Suprapubic skin (tissue), 4 donors: ENCODE data around the gene RBM47.

Source experiments
- EP300 ChIP-seq: sonication (generic); formaldehyde crosslinking; IDR thresholded peaks from one replicate; pipeline ENCODE4 v1.6.1; 2017; ENCODE audit warnings: antibody characterized with exemption
- POLR2AphosphoS5 ChIP-seq, 3 donors: sonication (generic); formaldehyde crosslinking; IDR thresholded peaks; one replicate each; pipeline ENCODE4 v1.6.1; 2017; ENCODE audit warnings: antibody characterized with exemption in 3 of 3
- TF ChIP-seq, protein P1 (sequence below), 2 donors: fragments of 200-600 bp in 1 of 2; fragments of 450-650 bp in 1 of 2; sonication (generic) in 1 of 2; IDR thresholded peaks; one replicate each; pipeline ENCODE4 v1.5.1; 2016 to 2019; ENCODE audit warnings: antibody characterized with exemption in 2 of 2, mild to moderate bottlenecking in 1 of 2, moderate library complexity in 1 of 2

DNA sequence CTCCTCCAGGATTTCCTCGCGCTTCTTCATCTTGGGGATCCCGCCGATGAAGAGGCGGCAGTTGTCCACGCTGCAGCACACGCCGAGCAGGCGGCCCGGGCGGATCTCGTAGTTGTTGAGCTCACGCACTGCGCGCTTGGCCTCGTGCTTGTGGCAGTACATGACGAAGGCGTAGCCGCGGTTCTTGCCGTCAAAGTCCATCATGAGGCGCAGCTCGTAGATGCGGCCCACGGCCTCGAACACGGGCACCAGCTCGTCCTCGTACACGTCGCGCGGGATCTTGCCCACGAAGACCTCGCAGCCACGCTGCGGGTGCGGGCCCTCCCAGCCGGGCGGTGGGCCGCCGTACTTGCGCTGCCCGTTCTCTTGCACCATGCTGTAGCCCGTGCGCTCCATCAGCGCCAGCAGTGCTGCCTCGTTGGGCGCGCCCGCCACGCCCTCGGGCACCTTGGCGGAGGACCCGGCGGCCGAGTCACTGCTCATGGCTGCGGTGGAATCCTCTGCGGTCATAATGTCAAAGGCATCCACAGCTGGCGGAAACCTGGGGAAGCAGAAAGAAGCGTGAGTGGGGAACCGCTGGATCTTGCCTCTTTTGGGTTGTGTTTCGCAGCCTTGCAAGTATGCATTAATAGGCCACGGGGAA is 191.2 kb downstream of the RBM47 start:
- TF ChIP-seq, protein P1, sequence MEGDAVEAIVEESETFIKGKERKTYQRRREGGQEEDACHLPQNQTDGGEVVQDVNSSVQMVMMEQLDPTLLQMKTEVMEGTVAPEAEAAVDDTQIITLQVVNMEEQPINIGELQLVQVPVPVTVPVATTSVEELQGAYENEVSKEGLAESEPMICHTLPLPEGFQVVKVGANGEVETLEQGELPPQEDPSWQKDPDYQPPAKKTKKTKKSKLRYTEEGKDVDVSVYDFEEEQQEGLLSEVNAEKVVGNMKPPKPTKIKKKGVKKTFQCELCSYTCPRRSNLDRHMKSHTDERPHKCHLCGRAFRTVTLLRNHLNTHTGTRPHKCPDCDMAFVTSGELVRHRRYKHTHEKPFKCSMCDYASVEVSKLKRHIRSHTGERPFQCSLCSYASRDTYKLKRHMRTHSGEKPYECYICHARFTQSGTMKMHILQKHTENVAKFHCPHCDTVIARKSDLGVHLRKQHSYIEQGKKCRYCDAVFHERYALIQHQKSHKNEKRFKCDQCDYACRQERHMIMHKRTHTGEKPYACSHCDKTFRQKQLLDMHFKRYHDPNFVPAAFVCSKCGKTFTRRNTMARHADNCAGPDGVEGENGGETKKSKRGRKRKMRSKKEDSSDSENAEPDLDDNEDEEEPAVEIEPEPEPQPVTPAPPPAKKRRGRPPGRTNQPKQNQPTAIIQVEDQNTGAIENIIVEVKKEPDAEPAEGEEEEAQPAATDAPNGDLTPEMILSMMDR (IDR thresholded peaks at IDR 0.05), result no peak
- TF ChIP-seq EP300, result no peak
- TF ChIP-seq POLR2AphosphoS5 (IDR thresholded peaks at IDR 0.05), result no peak
